HepG2 (cell line): ENCODE measurements around the gene AHSG. TPM values are rescaled to one million over a fixed set of nuclear protein-coding genes. Genes with fewer than 3 reads are reported as not detected.

ENCODE experiments used
- ETV5 ChIP-seq: IDR thresholded peaks from 2 replicates; pipeline ENCODE4 v1.6.1; 2018; ENCODE audit warnings: missing biosample characterization, missing genetic modification reagents, inconsistent platforms, borderline replicate concordance
- HIVEP1 ChIP-seq: sonication (generic); formaldehyde crosslinking; IDR thresholded peaks from 2 replicates; pipeline ENCODE4 v1.4.0; 2020; ENCODE audit warnings: mild to moderate bottlenecking, missing genetic modification reagents
- KAT8 ChIP-seq: IDR thresholded peaks from 2 replicates; pipeline ENCODE4 v1.6.1; 2016; ENCODE audit warnings: missing genetic modification reagents, missing compliant biosample characterization
- MEF2D ChIP-seq: sonication (generic); formaldehyde crosslinking; IDR thresholded peaks from 2 replicates; pipeline ENCODE4 v1.5.1; 2020; ENCODE audit warnings: mild to moderate bottlenecking, missing genetic modification reagents
- NAIF1 ChIP-seq: sonication (generic); formaldehyde crosslinking; IDR thresholded peaks from 2 replicates; pipeline ENCODE4 v1.5.0; 2020; ENCODE audit warnings: mild to moderate bottlenecking, missing genetic modification reagents, borderline replicate concordance
- NBN ChIP-seq: fragments of 450-650 bp; conservative IDR thresholded peaks from 2 replicates; pipeline ENCODE4 v1.6.1; 2017
- NCOA5 ChIP-seq: sonication (generic); formaldehyde crosslinking; IDR thresholded peaks from 2 replicates; pipeline ENCODE4 v1.4.0; 2020; ENCODE audit warnings: missing genetic modification reagents
- NFE2L1 ChIP-seq: sonication (generic); formaldehyde crosslinking; IDR thresholded peaks from 2 replicates; pipeline ENCODE4 v1.4.0; 2020; ENCODE audit warnings: missing genetic modification reagents, mild to moderate bottlenecking, borderline replicate concordance
- NFIC ChIP-seq: IDR thresholded peaks from 2 replicates; pipeline ENCODE4 v1.6.1; 2012; ENCODE audit warnings: mild to moderate bottlenecking, low read length, inconsistent platforms
- RFX1 ChIP-seq: fragments of 450-650 bp; IDR thresholded peaks from 2 replicates; pipeline ENCODE4 v1.6.1; 2017
- SALL2 ChIP-seq: sonication (generic); formaldehyde crosslinking; IDR thresholded peaks from 2 replicates; pipeline ENCODE4 v1.8.1; 2023; ENCODE audit warnings: mild to moderate bottlenecking, missing genetic modification reagents, inconsistent platforms
- SAP130 ChIP-seq: IDR thresholded peaks from 2 replicates; pipeline ENCODE4 v1.6.1; 2016; ENCODE audit warnings: low read depth
- SMYD3 ChIP-seq: sonication (generic); formaldehyde crosslinking; IDR thresholded peaks from 2 replicates; pipeline ENCODE4 v1.8.1; 2023; ENCODE audit warnings: mild to moderate bottlenecking, missing genetic modification reagents
- ZBTB7B ChIP-seq: sonication (generic); formaldehyde crosslinking; IDR thresholded peaks from 2 replicates; pipeline ENCODE4 v1.4.0; 2020; ENCODE audit warnings: missing genetic modification reagents
- ZFX ChIP-seq: sonication (generic); formaldehyde crosslinking; IDR thresholded peaks from 2 replicates; pipeline ENCODE4 v1.4.0; 2020; ENCODE audit warnings: mild to moderate bottlenecking, low read depth, missing genetic modification reagents, moderate library complexity
- ZNF772 ChIP-seq: sonication (generic); formaldehyde crosslinking; IDR thresholded peaks from 2 replicates; pipeline ENCODE4 v1.5.0; 2020; ENCODE audit warnings: mild to moderate bottlenecking, missing genetic modification reagents
- polyA plus RNA-seq, 8 experiments: library from polyadenylated mRNA; depleted of rRNA in 3 of 8; stranded (reverse) in 7 of 8; unstranded in 1 of 8; fragments of >200 nt; fragmentation: Illumina TruSeq in 4 of 8; extraction: Trizol in 4 of 8; gene quantifications; 2 replicates each; pipeline versions ENCODE4 v1.2.1 to v1.2.3, GENCODE V29; 2011 to 2016; ENCODE audit warnings: low read depth in 4 of 8, missing spikeins in 1 of 8, mixed read lengths in 1 of 8; ENCODE audit not compliant: insufficient read depth in 1 of 8
- total RNA-seq, 5 experiments: library from RNA; depleted of rRNA; stranded (reverse); fragments of >200 nt; fragmentation: Illumina TruSeq; extraction: Trizol; gene quantifications; 2 replicates each; pipeline ENCODE4 v1.2.3, GENCODE V29; 2016; ENCODE audit warnings: low read depth in 1 of 5
- TF ChIP-seq, protein P1 (sequence below), 2 experiments: IDR thresholded peaks; 2 replicates each; pipeline ENCODE4 v1.6.1; 2011 to 2012; ENCODE audit warnings: low read length in 2 of 2, borderline replicate concordance in 1 of 2, low read depth in 1 of 2, mild to moderate bottlenecking in 1 of 2, moderate library complexity in 1 of 2
- TF ChIP-seq, protein P2 (sequence below): sonication (generic); formaldehyde crosslinking; IDR thresholded peaks from 2 replicates; pipeline ENCODE4 v1.4.0; 2020; ENCODE audit warnings: missing genetic modification reagents
- TF ChIP-seq, protein P3 (sequence below): sonication (generic); formaldehyde crosslinking; conservative IDR thresholded peaks from 2 replicates; pipeline ENCODE4 v1.4.0; 2020; ENCODE audit warnings: missing genetic modification reagents

AHSG gene
- total and polyA plus RNA-seq, 2 of the 13 experiments (the other 11 are each of a cell fraction or from before 2014, with no cell fraction given): 2,043 to 19,152 TPM

DNA sequence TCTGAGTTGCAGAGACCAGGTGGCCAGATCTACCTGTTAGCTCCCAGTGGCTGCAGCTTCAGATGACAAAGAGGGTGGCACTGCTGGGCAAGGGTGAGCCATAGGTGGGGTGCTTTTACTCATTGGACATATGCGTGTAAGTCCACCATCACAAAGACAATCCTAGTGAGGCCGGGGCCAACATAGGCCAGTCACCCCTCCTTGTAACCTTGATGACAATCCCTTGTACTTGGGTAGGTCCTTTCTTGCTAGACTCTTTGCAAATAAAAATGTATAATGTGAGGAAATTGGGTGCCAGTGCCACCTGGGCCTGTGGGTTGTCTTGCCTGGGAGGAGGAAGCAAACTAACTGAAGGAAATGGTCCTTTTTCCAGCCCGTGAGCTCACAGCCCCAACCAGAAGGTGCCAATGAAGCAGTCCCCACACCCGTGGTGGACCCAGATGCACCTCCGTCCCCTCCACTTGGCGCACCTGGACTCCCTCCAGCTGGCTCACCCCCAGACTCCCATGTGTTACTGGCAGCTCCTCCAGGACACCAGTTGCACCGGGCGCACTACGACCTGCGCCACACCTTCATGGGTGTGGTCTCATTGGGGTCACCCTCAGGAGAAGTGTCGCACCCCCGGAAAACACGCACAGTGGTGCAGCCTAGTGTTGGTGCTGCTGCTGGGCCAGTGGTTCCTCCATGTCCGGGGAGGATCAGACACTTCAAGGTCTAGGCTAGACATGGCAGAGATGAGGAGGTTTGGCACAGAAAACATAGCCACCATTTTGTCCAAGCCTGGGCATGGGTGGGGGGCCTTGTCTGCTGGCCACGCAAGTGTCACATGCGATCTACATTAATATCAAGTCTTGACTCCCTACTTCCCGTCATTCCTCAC is 7.6 kb downstream of the AHSG start (continued):
- TF ChIP-seq SMYD3: peak; percentile 99
- TF ChIP-seq ZBTB7B (CRISPR knock-in tag): no peak
- no peak for TF ChIP-seq NFIC
- no peak for TF ChIP-seq SALL2 (CRISPR knock-in tag)
- peak; percentile 82; the same call in 1 of the 2 replicates for TF ChIP-seq NAIF1 (CRISPR knock-in tag)
- TF ChIP-seq NCOA5 (CRISPR knock-in tag): peak; percentile 30; the same call in 1 of the 2 replicates
- TF ChIP-seq KAT8 (CRISPR knock-in tag): no peak
- no peak for TF ChIP-seq NBN
- TF ChIP-seq, protein P1, sequence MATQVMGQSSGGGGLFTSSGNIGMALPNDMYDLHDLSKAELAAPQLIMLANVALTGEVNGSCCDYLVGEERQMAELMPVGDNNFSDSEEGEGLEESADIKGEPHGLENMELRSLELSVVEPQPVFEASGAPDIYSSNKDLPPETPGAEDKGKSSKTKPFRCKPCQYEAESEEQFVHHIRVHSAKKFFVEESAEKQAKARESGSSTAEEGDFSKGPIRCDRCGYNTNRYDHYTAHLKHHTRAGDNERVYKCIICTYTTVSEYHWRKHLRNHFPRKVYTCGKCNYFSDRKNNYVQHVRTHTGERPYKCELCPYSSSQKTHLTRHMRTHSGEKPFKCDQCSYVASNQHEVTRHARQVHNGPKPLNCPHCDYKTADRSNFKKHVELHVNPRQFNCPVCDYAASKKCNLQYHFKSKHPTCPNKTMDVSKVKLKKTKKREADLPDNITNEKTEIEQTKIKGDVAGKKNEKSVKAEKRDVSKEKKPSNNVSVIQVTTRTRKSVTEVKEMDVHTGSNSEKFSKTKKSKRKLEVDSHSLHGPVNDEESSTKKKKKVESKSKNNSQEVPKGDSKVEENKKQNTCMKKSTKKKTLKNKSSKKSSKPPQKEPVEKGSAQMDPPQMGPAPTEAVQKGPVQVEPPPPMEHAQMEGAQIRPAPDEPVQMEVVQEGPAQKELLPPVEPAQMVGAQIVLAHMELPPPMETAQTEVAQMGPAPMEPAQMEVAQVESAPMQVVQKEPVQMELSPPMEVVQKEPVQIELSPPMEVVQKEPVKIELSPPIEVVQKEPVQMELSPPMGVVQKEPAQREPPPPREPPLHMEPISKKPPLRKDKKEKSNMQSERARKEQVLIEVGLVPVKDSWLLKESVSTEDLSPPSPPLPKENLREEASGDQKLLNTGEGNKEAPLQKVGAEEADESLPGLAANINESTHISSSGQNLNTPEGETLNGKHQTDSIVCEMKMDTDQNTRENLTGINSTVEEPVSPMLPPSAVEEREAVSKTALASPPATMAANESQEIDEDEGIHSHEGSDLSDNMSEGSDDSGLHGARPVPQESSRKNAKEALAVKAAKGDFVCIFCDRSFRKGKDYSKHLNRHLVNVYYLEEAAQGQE (IDR thresholded peaks at IDR 0.05; ENCODE audit: borderline replicate concordance in 1 of 2, low read depth in 1 of 2, low read length in 2 of 2): no peak
- TF ChIP-seq MEF2D: peak; percentile 70
- TF ChIP-seq NFE2L1 (CRISPR knock-in tag): no peak
- TF ChIP-seq ZNF772 (CRISPR knock-in tag): 0 out of 2 replicates have a peak, but pooled peaks have one; percentile 49
- TF ChIP-seq, protein P2, sequence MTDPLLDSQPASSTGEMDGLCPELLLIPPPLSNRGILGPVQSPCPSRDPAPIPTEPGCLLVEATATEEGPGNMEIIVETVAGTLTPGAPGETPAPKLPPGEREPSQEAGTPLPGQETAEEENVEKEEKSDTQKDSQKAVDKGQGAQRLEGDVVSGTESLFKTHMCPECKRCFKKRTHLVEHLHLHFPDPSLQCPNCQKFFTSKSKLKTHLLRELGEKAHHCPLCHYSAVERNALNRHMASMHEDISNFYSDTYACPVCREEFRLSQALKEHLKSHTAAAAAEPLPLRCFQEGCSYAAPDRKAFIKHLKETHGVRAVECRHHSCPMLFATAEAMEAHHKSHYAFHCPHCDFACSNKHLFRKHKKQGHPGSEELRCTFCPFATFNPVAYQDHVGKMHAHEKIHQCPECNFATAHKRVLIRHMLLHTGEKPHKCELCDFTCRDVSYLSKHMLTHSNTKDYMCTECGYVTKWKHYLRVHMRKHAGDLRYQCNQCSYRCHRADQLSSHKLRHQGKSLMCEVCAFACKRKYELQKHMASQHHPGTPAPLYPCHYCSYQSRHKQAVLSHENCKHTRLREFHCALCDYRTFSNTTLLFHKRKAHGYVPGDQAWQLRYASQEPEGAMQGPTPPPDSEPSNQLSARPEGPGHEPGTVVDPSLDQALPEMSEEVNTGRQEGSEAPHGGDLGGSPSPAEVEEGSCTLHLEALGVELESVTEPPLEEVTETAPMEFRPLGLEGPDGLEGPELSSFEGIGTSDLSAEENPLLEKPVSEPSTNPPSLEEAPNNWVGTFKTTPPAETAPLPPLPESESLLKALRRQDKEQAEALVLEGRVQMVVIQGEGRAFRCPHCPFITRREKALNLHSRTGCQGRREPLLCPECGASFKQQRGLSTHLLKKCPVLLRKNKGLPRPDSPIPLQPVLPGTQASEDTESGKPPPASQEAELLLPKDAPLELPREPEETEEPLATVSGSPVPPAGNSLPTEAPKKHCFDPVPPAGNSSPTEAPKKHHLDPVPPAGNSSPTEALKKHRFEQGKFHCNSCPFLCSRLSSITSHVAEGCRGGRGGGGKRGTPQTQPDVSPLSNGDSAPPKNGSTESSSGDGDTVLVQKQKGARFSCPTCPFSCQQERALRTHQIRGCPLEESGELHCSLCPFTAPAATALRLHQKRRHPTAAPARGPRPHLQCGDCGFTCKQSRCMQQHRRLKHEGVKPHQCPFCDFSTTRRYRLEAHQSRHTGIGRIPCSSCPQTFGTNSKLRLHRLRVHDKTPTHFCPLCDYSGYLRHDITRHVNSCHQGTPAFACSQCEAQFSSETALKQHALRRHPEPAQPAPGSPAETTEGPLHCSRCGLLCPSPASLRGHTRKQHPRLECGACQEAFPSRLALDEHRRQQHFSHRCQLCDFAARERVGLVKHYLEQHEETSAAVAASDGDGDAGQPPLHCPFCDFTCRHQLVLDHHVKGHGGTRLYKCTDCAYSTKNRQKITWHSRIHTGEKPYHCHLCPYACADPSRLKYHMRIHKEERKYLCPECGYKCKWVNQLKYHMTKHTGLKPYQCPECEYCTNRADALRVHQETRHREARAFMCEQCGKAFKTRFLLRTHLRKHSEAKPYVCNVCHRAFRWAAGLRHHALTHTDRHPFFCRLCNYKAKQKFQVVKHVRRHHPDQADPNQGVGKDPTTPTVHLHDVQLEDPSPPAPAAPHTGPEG (CRISPR knock-in tag): 0 out of 2 replicates have a peak, but pooled peaks have one; percentile 10
- no peak for TF ChIP-seq ZFX (CRISPR knock-in tag)
- TF ChIP-seq, protein P3, sequence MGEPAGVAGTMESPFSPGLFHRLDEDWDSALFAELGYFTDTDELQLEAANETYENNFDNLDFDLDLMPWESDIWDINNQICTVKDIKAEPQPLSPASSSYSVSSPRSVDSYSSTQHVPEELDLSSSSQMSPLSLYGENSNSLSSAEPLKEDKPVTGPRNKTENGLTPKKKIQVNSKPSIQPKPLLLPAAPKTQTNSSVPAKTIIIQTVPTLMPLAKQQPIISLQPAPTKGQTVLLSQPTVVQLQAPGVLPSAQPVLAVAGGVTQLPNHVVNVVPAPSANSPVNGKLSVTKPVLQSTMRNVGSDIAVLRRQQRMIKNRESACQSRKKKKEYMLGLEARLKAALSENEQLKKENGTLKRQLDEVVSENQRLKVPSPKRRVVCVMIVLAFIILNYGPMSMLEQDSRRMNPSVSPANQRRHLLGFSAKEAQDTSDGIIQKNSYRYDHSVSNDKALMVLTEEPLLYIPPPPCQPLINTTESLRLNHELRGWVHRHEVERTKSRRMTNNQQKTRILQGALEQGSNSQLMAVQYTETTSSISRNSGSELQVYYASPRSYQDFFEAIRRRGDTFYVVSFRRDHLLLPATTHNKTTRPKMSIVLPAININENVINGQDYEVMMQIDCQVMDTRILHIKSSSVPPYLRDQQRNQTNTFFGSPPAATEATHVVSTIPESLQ (CRISPR knock-in tag): no peak
- peak; percentile 75; the same call in 1 of the 2 replicates for TF ChIP-seq HIVEP1 (CRISPR knock-in tag)
- no peak for TF ChIP-seq ETV5 (CRISPR knock-in tag)
- TF ChIP-seq SAP130 (CRISPR knock-in tag): no peak
- no peak for TF ChIP-seq RFX1
